ENCODE measurements around the gene COL7A1. TPM values are rescaled to one million over a fixed set of nuclear protein-coding genes. Genes with fewer than 3 reads are reported as not detected.
A peak's percentile ranks its signal among the peaks of the same experiment; 100 is the strongest.

The COL7A1 gene
- total RNA-seq, 1 experiment from 2014 or later: 22.9 TPM

- no peaks in the 10 kb centered on the region for H3K79me2 ChIP-seq (ENCODE audit: insufficient read depth, low read length)
- no CpG with 5 or more reads among the region's 20 CpGs for WGBS (ENCODE audit: extremely low coverage, insufficient read length, low lambda C conversion rate)
- H3K9me3 Mint-ChIP-seq: no peaks in the 10 kb centered on the region; a peak in 1 of 5 replicates
- no peak overlapping the region for H3K4me2 ChIP-seq (ENCODE audit: insufficient read depth, insufficient read length, low read length)
- H3K23me2 ChIP-seq (ENCODE audit: insufficient read length, low read depth, low read length, poor library complexity, severe bottlenecking): no peaks in the 10 kb centered on the region
- no peak overlapping the region for H2BK20ac ChIP-seq (ENCODE audit: low read depth, low read length, poor library complexity, severe bottlenecking)
- H3K27ac ChIP-seq (ENCODE audit: insufficient read length, low read depth, low read length): no peak overlapping the region
- H4K91ac ChIP-seq (ENCODE audit: insufficient read length, low read depth, low read length): no peak overlapping the region
- H3K4me1 Mint-ChIP-seq: peaks cover 42 to 52% of the 10 kb centered on the region in 2 experiments
- H3K36me3 Mint-ChIP-seq (ENCODE audit: insufficient read depth in 1 of 3, low read depth in 3 of 3): peaks cover 0 to 9% (median 0%) of the 10 kb centered on the region in 3 experiments; a peak in 1 of 7 replicates
- H4K20me1 ChIP-seq (ENCODE audit: control insufficient read depth, insufficient read depth, insufficient read length): no peaks in the 10 kb centered on the region
- no peak overlapping the region for H4K5ac ChIP-seq (ENCODE audit: insufficient read length, low read depth, low read length)
- no peak overlapping the region for H3K23ac ChIP-seq (ENCODE audit: insufficient read length, low read depth, low read length)
- H3T11ph ChIP-seq (ENCODE audit: low read length): no peak overlapping the region
- no peak overlapping the region for H2BK5ac ChIP-seq (ENCODE audit: insufficient read length, low read length)
- H3K9ac ChIP-seq (ENCODE audit: extremely low read depth, insufficient read length, low read length): no peak overlapping the region
- no peak overlapping the region for H3K4me3 Mint-ChIP-seq
- no peak overlapping the region for H2BK12ac ChIP-seq (ENCODE audit: insufficient read length, low read depth, low read length)
- no peak overlapping the region for H2AK5ac ChIP-seq (ENCODE audit: insufficient read length, low read length)
- no peak for DNase-seq
- no peaks in the 10 kb centered on the region for H3K9me3 ChIP-seq (ENCODE audit: control insufficient read depth, low read depth, low read length)
- H3K79me1 ChIP-seq (ENCODE audit: insufficient read depth, low read depth, low read length, poor library complexity, severe bottlenecking): no peaks in the 10 kb centered on the region
- H3K27me3 ChIP-seq (ENCODE audit: insufficient read depth, low read length): no peaks in the 10 kb centered on the region
- no peak overlapping the region for H3K4ac ChIP-seq (ENCODE audit: low read depth, low read length)
- no peak overlapping the region for H4K8ac ChIP-seq (replicated peaks; ENCODE audit: insufficient read length, low read depth, low read length)
- no peak overlapping the region for H3K14ac ChIP-seq (ENCODE audit: insufficient read depth, low read length)
- peaks cover 2% of the 10 kb centered on the region; the same call in 1 of the 2 replicates for H3K27me3 Mint-ChIP-seq (ENCODE audit: low read depth)
- no peak overlapping the region for H3K18ac ChIP-seq (ENCODE audit: insufficient read length, low read depth, low read length)
- no peak overlapping the region for H2AFZ ChIP-seq (ENCODE audit: low read length)
- H3K56ac ChIP-seq (ENCODE audit: insufficient read length, low read depth, low read length): no peak overlapping the region
- H2BK120ac ChIP-seq (ENCODE audit: low read depth, low read length, poor library complexity, severe bottlenecking): no peak overlapping the region
- H2BK15ac ChIP-seq (ENCODE audit: low read depth, low read length): no peak overlapping the region
- H3K4me1 ChIP-seq (ENCODE audit: insufficient read depth, low read length): peaks cover 6% of the 10 kb centered on the region; the same call in 1 of the 2 replicates
- no peak for TF ChIP-seq CTCF (conservative IDR thresholded peaks at IDR 0.05)
- H3K27ac Mint-ChIP-seq: peak overlapping the region in 2 of 3 experiments; percentile 0 to 25; a peak in 2 of 7 replicates
Observed at GRCh38 chr3:48562367-48563095, 32.6 kb downstream of the COL7A1 start.

All from H9 (cell line).